GM23338 (cell line): Measurements from ENCODE around the gene CHMP5. TPM values are rescaled to one million over a fixed set of nuclear protein-coding genes. Genes with fewer than 3 reads are reported as not detected.
A peak's percentile ranks its signal among the peaks of the same experiment; 100 is the strongest.

Source experiments
- ATAC-seq: fragments of 200-7000 bp; cut with Tn5 transposase; 3 replicates; pipeline ENCODE4 v1.9.1; 2020
- DNase-seq: peaks from one replicate; pipeline ENCODE4 v3.0.0-alpha.2; 2015; ENCODE audit warnings: low spot score
- H2AFZ ChIP-seq: fragments of 200-600 bp; sonication (generic); 2 replicates; pipeline ENCODE4 v1.8.0; 2016; ENCODE audit warnings: antibody characterized with exemption, mild to moderate bottlenecking, moderate library complexity
- H3F3A ChIP-seq: fragments of 200-600 bp; sonication (generic); replicated peaks from 2 replicates; pipeline ENCODE4 v1.8.0; 2017; ENCODE audit warnings: antibody characterized with exemption, mixed run types, low read depth
- H3K27ac ChIP-seq: fragments of 200-600 bp; sonication (generic); 2 replicates; pipeline ENCODE4 v1.6.1; 2016; ENCODE audit warnings: low read depth
- H3K27me3 ChIP-seq: fragments of 200-600 bp; sonication (generic); 2 replicates; pipeline ENCODE4 v1.8.0; 2016; ENCODE audit warnings: mild to moderate bottlenecking, mixed run types, moderate library complexity; ENCODE audit not compliant: insufficient read depth
- H3K36me3 ChIP-seq: fragments of 200-600 bp; sonication (generic); 2 replicates; pipeline ENCODE4 v1.8.0; 2016; ENCODE audit warnings: mild to moderate bottlenecking; ENCODE audit not compliant: insufficient read depth
- H3K4me1 ChIP-seq: fragments of 200-600 bp; sonication (generic); 2 replicates; pipeline ENCODE4 v1.8.0; 2016; ENCODE audit warnings: mild to moderate bottlenecking, moderate library complexity; ENCODE audit not compliant: insufficient read depth
- H3K4me2 ChIP-seq: fragments of 200-600 bp; sonication (generic); 2 replicates; pipeline ENCODE4 v1.7.1; 2017; ENCODE audit warnings: mixed run types
- H3K4me3 ChIP-seq: fragments of 200-600 bp; sonication (generic); 2 replicates; pipeline ENCODE4 v1.6.1; 2016; ENCODE audit warnings: mixed run types
- H3K79me2 ChIP-seq: fragments of 200-600 bp; sonication (generic); replicated peaks from 2 replicates; pipeline ENCODE4 v1.8.0; 2017; ENCODE audit warnings: mild to moderate bottlenecking; ENCODE audit not compliant: insufficient read depth
- H3K9me2 ChIP-seq: fragments of 200-600 bp; sonication (generic); 2 replicates; pipeline ENCODE4 v1.8.0; 2017; ENCODE audit not compliant: insufficient read depth
- H4K20me1 ChIP-seq: fragments of 200-600 bp; sonication (generic); replicated peaks from 2 replicates; pipeline ENCODE4 v1.8.0; 2017; ENCODE audit warnings: mild to moderate bottlenecking; ENCODE audit not compliant: insufficient read depth
- H3K27ac Mint-ChIP-seq: 2 replicates; pipeline ENCODE4 v1.8.0; 2020; ENCODE audit warnings: inconsistent platforms, mild to moderate bottlenecking, moderate library complexity, mixed read lengths
- H3K27me3 Mint-ChIP-seq: 3 replicates; pipeline ENCODE4 v1.8.0; 2022; ENCODE audit warnings: low read depth, mild to moderate bottlenecking, moderate library complexity, mixed read lengths, inconsistent platforms; ENCODE audit not compliant: insufficient read depth, poor library complexity
- H3K36me3 Mint-ChIP-seq: 3 replicates; pipeline ENCODE4 v1.8.0; 2021; ENCODE audit warnings: low read depth, mild to moderate bottlenecking, inconsistent platforms, moderate library complexity, mixed read lengths
- H3K4me1 Mint-ChIP-seq: 3 replicates; pipeline ENCODE4 v1.8.0; 2020; ENCODE audit warnings: mild to moderate bottlenecking, inconsistent platforms, mixed read lengths
- H3K4me3 Mint-ChIP-seq: 3 replicates; pipeline ENCODE4 v1.8.0; 2021; ENCODE audit warnings: moderate library complexity, mild to moderate bottlenecking, inconsistent platforms, mixed read lengths
- H3K9me3 Mint-ChIP-seq: 3 replicates; pipeline ENCODE4 v1.8.0; 2020; ENCODE audit warnings: moderate library complexity, mild to moderate bottlenecking, inconsistent platforms, mixed read lengths
- CREB1 ChIP-seq: fragments of 250-450 bp; sonication (Bioruptor Pico); IDR thresholded peaks from 2 replicates; pipeline ENCODE4 v1.5.0; 2020; ENCODE audit warnings: low read depth, mild to moderate bottlenecking, moderate library complexity
- CTCF ChIP-seq, 2 experiments: fragments of 200-600 bp in 1 of 2; sonication (generic) in 1 of 2; conservative IDR thresholded peaks; 2 replicates each; pipeline versions ENCODE4 v1.5.1 to v1.6.1; 2016 to 2017; ENCODE audit warnings: antibody characterized with exemption in 2 of 2, low read depth in 2 of 2, mild to moderate bottlenecking in 2 of 2, moderate library complexity in 1 of 2
- ETS1 ChIP-seq: IDR thresholded peaks from 2 replicates; pipeline ENCODE4 v1.6.1; 2016; ENCODE audit warnings: antibody characterized with exemption
- EZH2 ChIP-seq: fragments of 200-600 bp; sonication (generic); IDR thresholded peaks from one replicate; pipeline ENCODE4 v1.8.0; 2017; ENCODE audit warnings: antibody characterized with exemption, mild to moderate bottlenecking, low read depth; ENCODE audit not compliant: unreplicated experiment
- EZH2phosphoT487 ChIP-seq: fragments of 200-600 bp; sonication (generic); IDR thresholded peaks from one replicate; pipeline ENCODE4 v1.8.1; 2018; ENCODE audit warnings: antibody characterized with exemption; ENCODE audit not compliant: unreplicated experiment
- JUNB ChIP-seq: IDR thresholded peaks from one replicate; pipeline ENCODE4 v1.6.1; 2016; ENCODE audit warnings: antibody characterized with exemption; ENCODE audit not compliant: unreplicated experiment
- NANOG ChIP-seq: IDR thresholded peaks from 2 replicates; pipeline ENCODE4 v1.6.1; 2016; ENCODE audit warnings: antibody characterized with exemption, borderline replicate concordance
- POLR2AphosphoS5 ChIP-seq: IDR thresholded peaks from 2 replicates; pipeline ENCODE4 v1.6.1; 2016; ENCODE audit warnings: antibody characterized with exemption, low read depth
- REST ChIP-seq: IDR thresholded peaks from one replicate; pipeline ENCODE4 v1.6.1; 2018; ENCODE audit warnings: antibody characterized with exemption; ENCODE audit not compliant: unreplicated experiment
- STAT1 ChIP-seq: IDR thresholded peaks from one replicate; pipeline ENCODE4 v1.6.1; 2016; ENCODE audit warnings: antibody characterized with exemption; ENCODE audit not compliant: unreplicated experiment
- ZNF114 ChIP-seq: fragments of 250-450 bp; sonication (Bioruptor Pico); IDR thresholded peaks from 2 replicates; pipeline ENCODE4 v1.5.0; 2020; ENCODE audit warnings: mild to moderate bottlenecking, moderate library complexity
- ZNF331 ChIP-seq: fragments of 250-450 bp; sonication (Bioruptor Pico); IDR thresholded peaks from 2 replicates; pipeline ENCODE4 v1.5.0; 2020; ENCODE audit warnings: low read depth, mild to moderate bottlenecking, moderate library complexity
- ZNF462 ChIP-seq: fragments of 250-450 bp; sonication (Bioruptor Pico); IDR thresholded peaks from 2 replicates; pipeline ENCODE4 v1.5.0; 2020; ENCODE audit warnings: mild to moderate bottlenecking, moderate library complexity
- polyA plus RNA-seq: library from polyadenylated mRNA; unstranded; fragments of >200 nt; fragmentation: Nextera tagmentation; extraction: Ambion mirVana; gene quantifications from 2 replicates; pipeline ENCODE4 v1.2.1, GENCODE V29; 2016
- total RNA-seq: library from RNA; depleted of rRNA; stranded (reverse); fragments of >200 nt; shearing (Covaris generic); gene quantifications from 2 replicates; pipeline ENCODE4 v1.2.3, GENCODE V29; 2014

CHMP5 gene
- total and polyA plus RNA-seq, 2 experiments from 2014 or later = 30.9 to 77.8 TPM

GRCh38 chr9:33250458-33250995 lies 14.3 kb upstream of the CHMP5 start:
- Mint-ChIP-seq H3K27ac (peak overlapping the region; percentile 60; the same call in 1 of the 2 replicates), H3K36me3 (peaks cover 24% of the 10 kb centered on the region), H3K4me1 (no peaks in the 10 kb centered on the region), H3K27me3 (peaks cover 9% of the 10 kb centered on the region), H3K4me3 (no peak overlapping the region), H3K9me3 (no peaks in the 10 kb centered on the region)
- no peaks in the 10 kb centered on the region for H3K79me2 ChIP-seq
- no peaks in the 10 kb centered on the region for H3F3A ChIP-seq
- ATAC-seq (no peak), DNase-seq (no peak)
- H3K27ac ChIP-seq = no peak overlapping the region
- no peak overlapping the region for H3K4me3 ChIP-seq
- no peak overlapping the region for H3K4me2 ChIP-seq
- H4K20me1 ChIP-seq = no peaks in the 10 kb centered on the region; the same call in 1 of the 2 replicates
- H3K9me2 ChIP-seq = no peaks in the 10 kb centered on the region
- H3K36me3 ChIP-seq = peaks cover 21% of the 10 kb centered on the region
- no peaks in the 10 kb centered on the region for H3K4me1 ChIP-seq
- no peaks in the 10 kb centered on the region for H3K27me3 ChIP-seq
- TF ChIP-seq REST (no peak), ETS1 (no peak), JUNB (no peak), ZNF114 (CRISPR knock-in tag) (no peak), CREB1 (no peak), ZNF462 (CRISPR knock-in tag) (no peak), EZH2 (no peak), ZNF331 (no peak), STAT1 (no peak), EZH2phosphoT487 (no peak), POLR2AphosphoS5 (no peak), NANOG (no peak), CTCF (conservative IDR thresholded peaks at IDR 0.05; ENCODE audit: low read depth in 2 of 2) (no peak)
- no peak overlapping the region for H2AFZ ChIP-seq
